HEK293 (cell line): ENCODE results near the gene PHACTR1.

ENCODE experiments used
- CTCF ChIP-seq: fragments of 450-650 bp; formaldehyde crosslinking; IDR thresholded peaks from 2 replicates; pipeline ENCODE4 v1.5.1; 2016; ENCODE audit warnings: missing biosample characterization, missing genetic modification characterization
- MYNN ChIP-seq: fragments of 450-650 bp; formaldehyde crosslinking; IDR thresholded peaks from 2 replicates; pipeline ENCODE4 v1.5.1; 2016; ENCODE audit warnings: missing biosample characterization, missing genetic modification characterization, borderline replicate concordance
- PRDM1 ChIP-seq: fragments of 450-650 bp; formaldehyde crosslinking; IDR thresholded peaks from 2 replicates; pipeline ENCODE4; 2016; ENCODE audit warnings: missing biosample characterization, missing genetic modification characterization
- REST ChIP-seq: fragments of 450-650 bp; formaldehyde crosslinking; IDR thresholded peaks from 2 replicates; pipeline ENCODE4 v1.5.1; 2016; ENCODE audit warnings: missing biosample characterization, missing genetic modification characterization
- ZBTB17 ChIP-seq: fragments of 450-650 bp; formaldehyde crosslinking; IDR thresholded peaks from 2 replicates; pipeline ENCODE4 v1.5.1; 2016; ENCODE audit warnings: missing biosample characterization, missing genetic modification characterization
- ZBTB48 ChIP-seq: fragments of 450-650 bp; formaldehyde crosslinking; IDR thresholded peaks from 2 replicates; pipeline ENCODE4 v1.5.1; 2016; ENCODE audit warnings: missing biosample characterization, missing genetic modification characterization
- ZBTB49 ChIP-seq: fragments of 450-650 bp; formaldehyde crosslinking; IDR thresholded peaks from 2 replicates; pipeline ENCODE4 v1.5.1; 2016; ENCODE audit warnings: missing biosample characterization, missing genetic modification characterization, low read depth
- ZFP41 ChIP-seq: fragments of 450-650 bp; formaldehyde crosslinking; IDR thresholded peaks from 2 replicates; pipeline ENCODE4 v1.5.1; 2016; ENCODE audit warnings: missing biosample characterization, missing genetic modification characterization, borderline replicate concordance
- ZNF146 ChIP-seq: fragments of 450-650 bp; formaldehyde crosslinking; IDR thresholded peaks from 2 replicates; pipeline ENCODE4 v1.5.1; 2016; ENCODE audit warnings: missing biosample characterization, missing genetic modification characterization
- ZNF175 ChIP-seq: fragments of 450-650 bp; formaldehyde crosslinking; IDR thresholded peaks from 2 replicates; pipeline ENCODE4 v1.5.1; 2016; ENCODE audit warnings: missing biosample characterization, missing genetic modification characterization
- ZNF350 ChIP-seq: fragments of 450-650 bp; formaldehyde crosslinking; IDR thresholded peaks from 2 replicates; pipeline ENCODE4 v1.5.0; 2017; ENCODE audit warnings: missing biosample characterization, mild to moderate bottlenecking, missing genetic modification characterization
- ZNF660 ChIP-seq: fragments of 450-650 bp; IDR thresholded peaks from 2 replicates; pipeline ENCODE4 v1.5.1; 2018; ENCODE audit warnings: missing biosample characterization, mild to moderate bottlenecking, missing genetic modification characterization
- ZNF777 ChIP-seq: fragments of 450-650 bp; formaldehyde crosslinking; IDR thresholded peaks from 2 replicates; pipeline ENCODE4 v1.5.1; 2017; ENCODE audit warnings: missing biosample characterization, missing genetic modification characterization, borderline replicate concordance

- TF ChIP-seq CTCF (no peak), MYNN (tag by site-specific recombination) (no peak), ZBTB49 (tag by site-specific recombination) (no peak), ZNF350 (tag by site-specific recombination) (no peak), PRDM1 (no peak), ZBTB48 (tag by site-specific recombination) (no peak), ZNF777 (no peak), ZNF146 (tag by site-specific recombination) (no peak), ZFP41 (no peak), ZBTB17 (no peak), ZNF175 (tag by site-specific recombination) (no peak), REST (tag by site-specific recombination) (no peak), ZNF660 (tag by site-specific recombination) (no peak)
These were observed 227.0 kb downstream of the PHACTR1 start for GRCh38 chr6:12943549-12943948.
